Activated naive CD4-positive, alpha-beta T cell treated with anti-CD3 and anti-CD28 coated beads for 36 hours (primary cell): ENCODE results near the gene CHAD. TPM values are rescaled to one million over a fixed set of nuclear protein-coding genes. Genes with fewer than 3 reads are reported as not detected.

Source experiments
- CTCF ChIA-PET: fragments of 350-600 bp; sonication (Branson Sonifier 250); formaldehyde crosslinking; loops from one replicate; lab custom pipeline; 2021; ENCODE audit warnings: antibody characterized with exemption; lab: Charles Lee
- DNase-seq: peaks from one replicate; pipeline ENCODE4 v3.0.0-alpha.2; 2020
- H3K27ac Mint-ChIP-seq: one replicate; pipeline ENCODE4 v1.8.0; 2021; ENCODE audit warnings: mild to moderate bottlenecking, mixed read lengths
- H3K27me3 Mint-ChIP-seq: one replicate; pipeline ENCODE4 v1.8.0; 2021; ENCODE audit warnings: low read depth, mixed read lengths
- H3K36me3 Mint-ChIP-seq: one replicate; pipeline ENCODE4 v1.8.0; 2021; ENCODE audit warnings: low read depth, mixed read lengths
- H3K4me1 Mint-ChIP-seq: one replicate; pipeline ENCODE4 v1.8.0; 2021; ENCODE audit warnings: low read depth, mixed read lengths
- H3K4me3 Mint-ChIP-seq: one replicate; pipeline ENCODE4 v1.8.0; 2021; ENCODE audit warnings: mild to moderate bottlenecking, moderate library complexity, mixed read lengths
- H3K9me3 Mint-ChIP-seq: one replicate; pipeline ENCODE4 v1.8.0; 2021; ENCODE audit warnings: mixed read lengths
- intact Hi-C: fragments of 100-400 bp; cut with micrococcal nuclease; formaldehyde crosslinking; loops from one replicate; pipeline ENCODE4 v1.15.1; 2023
- total RNA-seq, 2 experiments: library from RNA; stranded (reverse); gene quantifications; one replicate each; pipeline ENCODE4 v1.2.3, GENCODE V29; 2021

Gene CHAD
- total RNA-seq, 2 experiments from 2014 or later: not detected

DNA sequence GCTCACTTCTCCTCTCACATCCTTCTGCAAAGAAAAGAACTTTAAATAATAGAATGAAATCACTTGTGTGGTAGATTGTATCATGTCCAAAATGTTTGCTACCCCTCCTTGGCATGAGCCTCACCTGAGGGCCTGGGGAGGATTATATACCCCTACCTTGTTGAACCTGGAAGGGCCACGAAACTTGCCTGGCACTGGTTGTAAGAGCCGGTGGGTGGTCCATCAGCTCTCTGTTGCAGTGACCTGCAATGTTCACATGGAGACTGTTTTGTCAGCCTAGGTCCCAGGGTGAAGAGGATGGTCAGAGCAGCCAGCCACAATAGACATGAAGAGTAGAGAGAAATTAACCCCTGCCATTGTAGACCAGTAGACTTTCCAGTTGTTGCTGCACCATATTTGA lies 20.2 kb upstream of the CHAD start:
- H3K36me3 Mint-ChIP-seq: peaks cover 6% of the 10 kb centered on the region
- no peak for DNase-seq
- no peaks in the 10 kb centered on the region for H3K9me3 Mint-ChIP-seq
- CTCF ChIA-PET: interaction anchor here (0.7 kb wide), 1 partner anchor 15 kb away, joined by 3 read pairs; no protein-coding TSS in a partner anchor
- H3K27me3 Mint-ChIP-seq: no peaks in the 10 kb centered on the region
- peaks cover 8% of the 10 kb centered on the region for H3K4me1 Mint-ChIP-seq
- intact Hi-C loops: no loop called here
- no peak overlapping the region for H3K4me3 Mint-ChIP-seq
- H3K27ac Mint-ChIP-seq: no peak overlapping the region

DNA sequence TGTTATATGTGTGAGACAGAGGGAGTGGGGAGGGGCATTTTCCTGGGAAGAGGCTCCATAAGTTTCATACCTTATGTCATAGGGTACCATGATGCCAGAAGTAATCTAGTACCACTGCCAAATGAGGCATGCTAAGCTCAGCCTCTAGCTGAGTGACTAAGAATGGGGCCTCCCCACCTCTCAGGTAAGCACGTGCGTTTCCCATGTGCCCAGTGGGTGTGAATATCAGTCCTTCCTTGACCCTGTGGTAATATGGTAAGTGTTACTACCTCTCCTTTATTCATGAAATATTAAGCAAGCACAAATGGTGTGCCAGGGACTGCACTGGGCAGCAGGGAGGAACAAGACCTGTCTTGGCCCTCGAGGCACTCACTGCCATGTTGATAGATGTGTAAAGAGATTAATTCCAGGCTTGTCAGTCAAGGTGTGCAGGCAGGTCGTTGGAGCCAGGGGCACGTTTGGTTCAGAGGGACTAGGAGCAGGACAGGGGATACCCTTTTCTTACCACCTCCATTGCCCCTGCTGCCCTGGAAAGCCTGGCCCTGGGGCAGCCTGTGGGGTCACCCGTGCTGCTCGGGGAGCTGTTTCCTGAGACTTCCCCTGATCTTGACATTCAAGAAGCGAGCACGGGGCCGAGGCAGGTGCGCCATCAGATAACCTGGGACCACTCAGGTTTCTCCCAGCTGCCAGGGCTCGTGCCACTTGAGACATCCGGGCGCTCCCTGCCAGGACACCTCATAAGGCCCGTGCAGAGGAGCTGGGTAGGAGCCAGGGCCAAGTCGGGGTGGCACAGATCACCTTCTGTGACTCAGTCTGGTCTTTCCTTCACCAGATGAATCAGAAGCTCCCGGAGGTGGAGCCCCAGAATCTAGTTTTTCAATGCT lies 18.8 kb upstream of the CHAD start:
- Mint-ChIP-seq H3K4me1 (peaks cover 8% of the 10 kb centered on the region), H3K9me3 (no peaks in the 10 kb centered on the region), H3K4me3 (no peak overlapping the region), H3K27ac (peak overlapping the region; percentile 61), H3K27me3 (no peaks in the 10 kb centered on the region), H3K36me3 (peaks cover 14% of the 10 kb centered on the region)
- intact Hi-C loops: loop anchor here (1.0 kb wide), 1 partner anchor 24 kb away; no protein-coding TSS in a partner anchor
- CTCF ChIA-PET: interaction anchor here (1.0 to 1.3 kb wide), 2 partner anchors 13 to 136 kb away, joined by 3 to 5 read pairs; no protein-coding TSS in a partner anchor
- peak; percentile 36 for DNase-seq

DNA sequence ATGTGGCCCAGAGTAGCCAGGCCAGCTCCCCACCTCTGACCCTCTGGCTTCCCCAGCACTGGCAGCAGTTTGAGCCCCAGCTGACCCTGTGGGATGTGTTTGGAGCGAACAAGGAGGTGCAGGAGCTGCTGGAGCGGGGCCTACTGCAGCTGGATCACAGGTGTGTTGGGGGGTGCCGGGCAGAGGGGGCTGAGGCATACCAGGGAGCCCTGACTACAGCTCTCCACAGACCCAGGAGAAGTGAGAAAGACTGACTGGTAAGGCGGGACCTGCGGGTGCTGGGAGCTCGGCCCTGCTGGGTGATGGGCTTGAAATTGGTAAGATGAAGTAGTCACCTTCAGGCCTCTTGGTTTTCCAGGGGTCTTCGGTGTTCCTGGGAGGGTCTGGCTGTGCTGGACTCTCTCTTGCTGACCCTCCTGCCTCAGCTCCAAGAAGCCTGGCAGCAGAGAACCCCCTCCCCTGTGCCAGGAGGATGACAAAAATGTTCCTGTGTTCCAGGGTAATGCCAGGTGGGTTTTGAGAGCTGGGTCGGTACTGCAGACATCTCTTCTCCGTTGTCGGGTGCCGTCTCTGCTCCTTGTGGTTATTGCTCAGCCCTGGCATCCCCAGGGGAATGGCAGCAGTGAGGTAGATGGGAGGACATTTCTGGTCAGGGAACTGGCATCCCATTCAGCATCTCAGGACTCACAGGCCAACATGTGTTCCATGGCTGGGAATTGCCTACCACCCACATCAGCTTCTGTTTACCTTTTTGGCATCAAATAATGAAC lies 15.9 kb upstream of the CHAD start:
- no peak for DNase-seq
- Mint-ChIP-seq H3K27me3 (no peaks in the 10 kb centered on the region), H3K27ac (no peak overlapping the region), H3K36me3 (peaks cover 16% of the 10 kb centered on the region), H3K4me1 (peaks cover 22% of the 10 kb centered on the region), H3K9me3 (no peaks in the 10 kb centered on the region), H3K4me3 (no peak overlapping the region)
- CTCF ChIA-PET: interaction anchor here (0.6 to 2.4 kb wide), 13 partner anchors 9 to 357 kb away, joined by 3 to 11 read pairs (median 4); no protein-coding TSS in a partner anchor
- intact Hi-C loops: loop anchor here (5.0 kb wide), 1 partner anchor 358 kb away; no protein-coding TSS in a partner anchor

DNA sequence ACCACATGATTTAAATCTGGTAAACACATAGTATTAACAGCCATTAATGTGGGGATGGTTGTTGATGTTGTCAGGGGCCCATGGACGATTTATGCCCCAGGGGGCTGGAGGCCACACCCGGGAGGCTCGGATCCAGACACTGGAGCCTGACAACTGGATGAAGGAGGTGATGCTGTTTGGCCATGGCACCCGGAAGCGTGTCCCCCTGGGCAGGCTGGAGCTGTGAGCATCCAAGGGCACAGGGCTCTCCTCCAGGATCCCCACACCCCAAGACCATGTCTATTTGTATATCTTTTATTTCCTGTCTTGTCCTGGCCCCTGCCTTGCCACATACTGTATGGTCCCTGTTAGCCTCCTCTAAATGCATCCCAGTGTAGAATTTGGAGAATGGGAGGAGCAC lies 14.6 kb upstream of the CHAD start:
- intact Hi-C loops: loop anchor here (5.0 kb wide), 1 partner anchor 359 kb away; no protein-coding TSS in a partner anchor
- no peak for DNase-seq
- H3K27me3 Mint-ChIP-seq: no peaks in the 10 kb centered on the region
- peaks cover 17% of the 10 kb centered on the region for H3K36me3 Mint-ChIP-seq
- H3K27ac Mint-ChIP-seq: peak overlapping the region; percentile 30
- CTCF ChIA-PET: interaction anchor here (0.6 to 2.4 kb wide), 19 partner anchors 9 to 395 kb away, joined by 3 to 13 read pairs (median 4); partner anchors contain the start of genes ACSF2 and COL1A1
- H3K9me3 Mint-ChIP-seq: no peaks in the 10 kb centered on the region
- H3K4me3 Mint-ChIP-seq: no peak overlapping the region
- H3K4me1 Mint-ChIP-seq: peaks cover 27% of the 10 kb centered on the region

DNA sequence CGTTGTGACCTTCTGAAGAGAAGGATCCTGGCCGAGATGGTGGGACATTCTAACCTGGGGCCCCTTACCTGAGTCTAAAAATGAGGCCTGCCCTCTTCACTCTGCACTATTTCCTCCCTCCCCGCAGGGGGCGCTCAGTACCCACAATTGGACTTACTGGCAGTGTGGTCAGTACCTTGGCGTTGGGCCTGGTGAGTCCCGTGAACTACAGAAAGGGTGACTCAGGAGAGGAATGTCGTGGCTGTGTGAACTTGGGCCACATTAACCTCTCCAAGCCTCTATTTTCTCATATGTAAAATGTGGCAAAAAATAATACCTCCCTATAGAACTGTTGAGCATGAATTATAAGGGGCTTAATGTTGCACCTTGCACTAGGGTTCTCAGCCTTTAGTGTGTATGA lies 13.8 kb upstream of the CHAD start:
- CTCF ChIA-PET: interaction anchor here (0.6 to 2.4 kb wide), 14 partner anchors 14 to 396 kb away, joined by 3 to 13 read pairs (median 4); partner anchors contain the start of genes ACSF2, CHAD and COL1A1
- Mint-ChIP-seq H3K27ac (peak overlapping the region; percentile 46), H3K36me3 (peaks cover 17% of the 10 kb centered on the region), H3K4me3 (no peak overlapping the region), H3K4me1 (peaks cover 27% of the 10 kb centered on the region), H3K27me3 (no peaks in the 10 kb centered on the region), H3K9me3 (no peaks in the 10 kb centered on the region)
- intact Hi-C loops: loop anchor here (1.0 to 5.0 kb wide), 7 partner anchors 19 to 360 kb away; partner anchors contain the start of gene SPATA20
- peak; percentile 86 for DNase-seq

DNA sequence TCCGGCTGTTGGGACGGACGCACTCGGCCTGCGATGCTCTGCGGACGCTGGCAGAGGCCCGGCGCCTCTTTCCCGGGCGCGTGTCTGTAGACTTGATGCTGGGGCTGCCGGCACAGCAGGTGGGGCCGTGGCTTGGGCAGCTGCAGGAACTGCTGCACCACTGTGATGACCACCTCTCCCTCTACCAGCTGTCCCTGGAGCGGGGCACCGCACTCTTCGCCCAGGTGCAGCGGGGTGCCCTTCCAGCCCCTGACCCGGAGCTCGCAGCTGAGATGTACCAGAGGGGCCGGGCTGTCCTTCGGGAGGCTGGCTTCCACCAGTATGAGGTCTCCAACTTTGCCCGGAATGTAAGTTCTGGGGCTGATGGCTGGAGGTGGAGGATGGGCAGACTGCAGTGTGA lies 13.4 kb upstream of the CHAD start:
- no peak overlapping the region for H3K27ac Mint-ChIP-seq
- CTCF ChIA-PET: interaction anchor here (0.6 to 1.8 kb wide), 12 partner anchors 20 to 397 kb away, joined by 3 to 13 read pairs (median 4); partner anchors contain the start of gene ACSF2
- intact Hi-C loops: loop anchor here (1.0 to 5.0 kb wide), 7 partner anchors 19 to 360 kb away; partner anchors contain the start of gene SPATA20

DNA sequence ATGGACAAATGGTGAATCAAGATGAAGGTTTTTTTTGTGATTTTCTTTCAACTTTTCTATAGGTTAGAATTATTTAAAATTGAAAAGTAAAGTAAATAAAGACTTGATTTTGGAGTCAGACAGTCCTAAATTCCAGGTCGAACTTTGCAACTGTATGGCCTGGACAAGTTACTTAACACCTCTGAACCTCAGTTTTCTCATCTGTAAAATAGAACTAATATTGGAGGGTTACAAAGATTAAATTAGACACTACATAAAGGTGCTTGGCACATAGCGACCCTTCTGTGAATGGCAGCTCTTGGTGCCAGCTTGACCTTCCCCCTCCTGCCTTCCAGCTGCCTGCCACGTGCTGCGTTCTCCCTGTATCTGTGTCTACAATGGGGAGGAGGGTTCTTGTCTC lies 13.0 kb upstream of the CHAD start:
- no peaks in the 10 kb centered on the region for H3K9me3 Mint-ChIP-seq
- CTCF ChIA-PET: interaction anchor here (0.6 to 1.8 kb wide), 10 partner anchors 20 to 146 kb away, joined by 3 to 13 read pairs (median 4); partner anchors contain the start of gene ACSF2
- H3K4me3 Mint-ChIP-seq: no peak overlapping the region
- intact Hi-C loops: loop anchor here (1.0 to 5.0 kb wide), 7 partner anchors 20 to 361 kb away; partner anchors contain the start of gene SPATA20
- H3K4me1 Mint-ChIP-seq: peaks cover 25% of the 10 kb centered on the region
- H3K36me3 Mint-ChIP-seq: peaks cover 15% of the 10 kb centered on the region
- no peak overlapping the region for H3K27ac Mint-ChIP-seq
- H3K27me3 Mint-ChIP-seq: peaks cover under 1% of the 10 kb centered on the region
- DNase-seq: no peak

More for the DNA sequence above, 13.4 kb upstream of the CHAD start:
- DNase-seq: no peak
- Mint-ChIP-seq H3K27me3 (no peaks in the 10 kb centered on the region), H3K4me3 (no peak overlapping the region), H3K9me3 (no peaks in the 10 kb centered on the region), H3K4me1 (peaks cover 25% of the 10 kb centered on the region), H3K36me3 (peaks cover 15% of the 10 kb centered on the region)

DNA sequence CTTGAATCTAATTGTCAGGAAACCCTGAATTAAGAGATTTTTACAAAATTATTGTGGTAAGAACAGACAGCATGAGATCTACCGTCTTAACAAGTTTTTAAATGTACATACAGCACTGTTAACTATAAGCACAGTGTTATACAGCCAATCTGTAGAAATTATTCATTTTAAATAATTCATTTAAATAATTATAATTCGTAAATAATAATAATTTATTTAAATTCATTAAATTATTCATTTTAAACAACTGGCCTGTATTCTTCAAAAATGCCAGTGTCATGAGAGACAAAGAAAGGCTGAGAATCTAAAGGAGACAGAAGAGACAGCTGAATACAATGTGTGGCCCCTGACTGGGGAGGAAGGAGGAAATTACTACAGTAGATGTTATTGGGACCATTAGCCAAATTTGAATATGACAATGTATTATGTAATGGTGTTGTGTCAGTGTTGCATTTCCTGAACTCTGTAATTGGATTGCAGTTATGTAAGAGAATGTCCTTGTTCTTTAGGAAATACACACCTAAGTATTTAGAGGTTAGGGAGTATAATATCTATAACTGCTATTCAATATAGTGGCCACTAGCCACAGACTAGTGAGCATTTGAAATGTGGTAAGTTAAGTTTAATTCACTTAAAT lies 12.3 kb upstream of the CHAD start:
- Mint-ChIP-seq H3K9me3 (no peaks in the 10 kb centered on the region), H3K4me3 (no peak overlapping the region)
- intact Hi-C loops: loop anchor here (5.0 kb wide), 1 partner anchor 361 kb away; no protein-coding TSS in a partner anchor

DNA sequence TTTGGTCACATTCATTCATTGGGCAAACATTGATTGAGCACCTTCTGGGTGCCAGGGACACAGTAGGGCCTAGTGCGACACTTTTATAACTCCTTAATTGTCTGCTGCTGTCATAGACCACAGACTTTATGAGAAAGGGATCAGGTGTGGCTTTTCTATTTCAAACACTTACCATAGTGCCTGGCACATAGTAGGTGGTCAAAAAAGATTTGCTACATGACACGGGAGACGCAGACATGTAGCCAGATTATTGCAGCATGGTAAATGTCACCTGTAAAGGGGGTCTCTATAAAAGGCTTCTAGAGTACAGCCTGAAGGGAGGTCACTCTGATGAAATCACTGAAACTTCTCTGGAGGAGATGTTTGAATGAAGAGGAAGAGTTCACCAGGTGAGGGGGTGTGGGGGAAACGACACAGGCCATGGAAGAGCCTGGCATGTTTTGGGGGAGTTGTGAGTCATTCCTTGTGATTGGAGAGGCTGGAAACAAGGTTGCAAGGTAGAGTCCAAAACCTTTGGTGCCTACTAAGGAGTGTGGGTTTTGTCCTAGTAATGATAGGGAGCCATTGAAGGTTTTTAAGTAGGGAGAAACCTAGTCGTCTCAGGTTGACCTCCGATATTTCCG lies 11.6 kb upstream of the CHAD start:
- peaks cover 5% of the 10 kb centered on the region for H3K27me3 Mint-ChIP-seq
- H3K9me3 Mint-ChIP-seq: no peaks in the 10 kb centered on the region
- CTCF ChIA-PET: interaction anchor here (0.8 to 3.0 kb wide), 9 partner anchors 10 to 118 kb away, joined by 3 to 15 read pairs (median 7); partner anchors contain the start of gene LRRC59
- intact Hi-C loops: loop anchor here (5.0 kb wide), 1 partner anchor 362 kb away; no protein-coding TSS in a partner anchor
- peaks cover 12% of the 10 kb centered on the region for H3K36me3 Mint-ChIP-seq
- peak overlapping the region; percentile 78 for H3K4me3 Mint-ChIP-seq
- H3K4me1 Mint-ChIP-seq: peaks cover 25% of the 10 kb centered on the region
- no peak overlapping the region for H3K27ac Mint-ChIP-seq
- no peak for DNase-seq

More for the DNA sequence above, 12.3 kb upstream of the CHAD start:
- peaks cover 5% of the 10 kb centered on the region for H3K27me3 Mint-ChIP-seq
- H3K27ac Mint-ChIP-seq: no peak overlapping the region
- CTCF ChIA-PET: interaction anchor here (0.9 to 1.3 kb wide), 5 partner anchors 21 to 145 kb away, joined by 3 to 8 read pairs (median 6); no protein-coding TSS in a partner anchor
- DNase-seq: no peak
- H3K36me3 Mint-ChIP-seq: peaks cover 15% of the 10 kb centered on the region
- peaks cover 25% of the 10 kb centered on the region for H3K4me1 Mint-ChIP-seq

DNA sequence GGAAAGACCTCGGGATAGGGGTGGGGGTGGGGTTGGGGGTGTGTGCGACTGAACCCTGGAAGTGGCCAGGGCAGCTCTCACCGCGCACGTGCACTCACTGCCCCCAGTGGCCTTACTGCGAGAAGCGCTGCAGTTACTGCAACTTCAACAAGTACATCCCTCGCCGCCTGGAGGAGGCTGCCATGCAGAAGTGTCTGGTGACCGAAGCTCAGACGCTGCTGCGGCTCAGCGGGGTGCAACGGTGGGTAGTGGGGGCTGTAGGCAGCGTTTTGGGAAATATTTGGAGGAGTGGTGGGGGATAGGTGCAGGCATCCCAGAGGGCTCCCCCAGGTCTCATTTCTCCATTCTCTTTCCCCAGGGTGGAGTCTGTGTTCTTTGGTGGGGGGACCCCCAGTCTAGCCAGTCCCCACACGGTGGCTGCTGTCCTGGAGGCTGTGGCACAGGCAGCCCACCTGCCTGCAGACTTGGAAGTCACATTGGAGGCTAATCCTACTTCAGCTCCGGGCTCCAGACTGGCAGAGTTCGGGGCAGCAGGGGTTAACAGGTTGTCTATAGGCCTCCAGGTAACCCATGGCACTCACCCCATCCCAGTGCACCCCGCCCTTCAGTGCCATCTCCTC lies 11.0 kb upstream of the CHAD start:
- no peaks in the 10 kb centered on the region for H3K9me3 Mint-ChIP-seq
- intact Hi-C loops: loop anchor here (1.0 to 5.0 kb wide), 6 partner anchors 31 to 363 kb away; partner anchors contain the start of genes ANKRD40, LRRC59 and XYLT2
- peaks cover 25% of the 10 kb centered on the region for H3K4me1 Mint-ChIP-seq
- DNase-seq: peak; percentile 76
- H3K4me3 Mint-ChIP-seq: peak overlapping the region; percentile 78
- H3K27me3 Mint-ChIP-seq: peaks cover 5% of the 10 kb centered on the region
- H3K27ac Mint-ChIP-seq: peak overlapping the region; percentile 76
- H3K36me3 Mint-ChIP-seq: peaks cover 12% of the 10 kb centered on the region
- CTCF ChIA-PET: interaction anchor here (0.6 to 3.0 kb wide), 22 partner anchors 9 to 216 kb away, joined by 3 to 15 read pairs (median 4); partner anchors contain the start of genes CACNA1G, LRRC59 and SPATA20
